CD4-positive, alpha-beta T cell treated with Interleukin-4 for 1 hour (primary cell): ENCODE data around the gene KLHDC7B.

Experiments used
- DNase-seq, 2 donors: peaks; one replicate each; pipeline ENCODE4 v3.0.0-alpha.2; 2020 to 2022

KLHDC7B gene

DNA sequence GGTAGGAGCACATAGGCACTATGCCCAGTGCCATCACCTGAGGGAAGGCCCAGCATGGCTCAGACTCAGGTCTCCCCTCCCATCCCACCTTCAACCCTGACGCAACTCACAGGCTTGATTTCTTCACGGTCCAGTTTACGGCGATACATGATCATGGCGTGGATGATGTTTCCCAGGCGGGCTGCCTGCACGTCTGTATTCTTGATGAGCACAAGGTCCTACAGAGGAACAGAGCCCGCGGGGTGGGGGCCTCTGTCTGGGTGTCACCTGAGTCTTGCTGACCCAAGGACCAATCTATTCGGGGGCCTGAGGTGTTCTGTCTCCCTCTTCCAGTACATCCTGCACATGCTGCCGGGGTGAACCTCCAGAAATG, 28.7 kb downstream of the KLHDC7B start:
- DNase-seq, result no peak

DNA sequence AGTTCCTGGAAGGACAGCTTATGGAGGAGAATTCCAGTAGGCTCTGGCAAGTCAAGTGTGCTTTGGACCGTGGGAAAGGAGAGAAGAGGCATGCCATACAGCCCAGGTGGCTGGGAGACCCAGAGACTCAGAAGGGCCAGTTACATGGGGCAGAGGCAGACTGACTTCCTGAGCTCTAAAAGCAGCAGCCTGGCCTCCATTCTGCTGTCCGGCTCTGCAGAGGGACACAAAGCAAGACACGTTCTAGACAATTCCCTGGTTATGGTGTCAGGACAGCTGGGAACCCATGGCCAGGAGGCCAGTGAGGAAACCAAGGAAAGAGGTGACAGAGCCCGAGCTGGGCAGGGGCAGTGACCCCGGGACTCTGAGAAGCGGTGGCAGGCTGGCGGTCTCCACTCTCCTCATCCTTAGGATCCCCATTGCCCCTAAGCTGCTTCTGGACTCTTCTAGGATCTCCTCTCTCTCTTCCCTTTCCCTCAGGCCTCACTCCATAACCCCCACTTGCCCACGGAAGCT, 29.8 kb downstream of the KLHDC7B start:
- no peak for DNase-seq

DNA sequence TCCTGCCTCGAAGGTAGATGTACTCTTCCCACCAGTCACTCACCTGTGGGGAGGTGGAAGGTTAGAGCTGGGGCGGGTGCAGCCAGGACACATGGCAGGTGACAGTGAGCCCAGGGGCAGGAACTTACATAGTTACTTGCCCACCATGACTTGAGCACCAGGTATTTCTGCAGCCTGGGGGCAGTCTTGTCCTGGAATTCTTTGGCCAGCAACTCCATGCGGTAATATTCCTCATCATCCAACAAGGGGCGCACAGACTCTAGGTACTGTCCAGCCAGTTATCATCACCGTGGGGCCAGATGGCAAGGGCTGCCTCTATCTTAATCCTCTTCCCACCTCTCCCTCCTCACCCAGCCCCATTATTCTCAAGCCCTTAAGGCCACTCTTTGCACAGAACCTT, 30.4 kb downstream of the KLHDC7B start:
- no peak for DNase-seq

DNA sequence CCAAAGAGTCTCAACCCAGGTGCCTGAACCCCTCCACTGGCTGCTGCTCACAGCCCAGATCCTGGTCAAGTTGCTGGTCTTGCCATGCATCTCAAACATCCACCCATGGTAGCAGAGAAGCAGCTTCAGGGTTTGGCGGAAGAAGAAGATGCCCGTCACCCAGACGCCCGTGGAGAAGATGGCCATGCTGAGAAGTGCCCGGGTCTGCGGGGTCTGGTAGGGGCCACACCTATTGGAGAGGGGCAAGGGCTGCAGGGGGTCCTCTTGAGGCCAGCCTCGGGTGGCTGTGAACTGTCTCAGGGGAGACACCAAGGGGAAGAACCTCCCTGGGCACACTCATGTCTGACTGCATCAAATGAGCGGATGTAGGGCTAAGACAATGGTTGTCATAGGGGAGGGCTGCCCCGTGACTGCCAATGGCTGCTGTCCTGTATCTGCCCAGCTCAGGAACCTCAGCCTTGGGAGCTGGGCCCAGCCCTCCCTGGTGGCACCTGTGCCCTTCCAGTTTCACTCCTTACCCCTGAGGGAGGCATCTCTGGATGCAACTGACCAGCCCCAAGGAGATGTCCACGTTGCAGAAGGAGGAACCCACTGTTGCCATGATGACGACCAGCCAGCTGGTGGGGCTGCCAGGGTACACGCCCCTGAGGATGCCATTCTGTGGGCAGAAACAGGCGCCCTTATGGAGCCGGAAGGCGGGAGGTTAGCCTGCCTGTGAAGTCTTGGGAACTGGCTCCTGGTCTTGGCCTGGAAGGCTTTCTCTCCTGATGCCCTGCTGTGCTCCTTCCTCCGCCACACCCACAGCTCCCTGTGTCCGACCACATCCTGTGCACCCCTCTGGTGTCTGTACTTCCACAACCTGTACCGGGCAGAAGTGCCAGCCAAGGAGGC, 31.4 kb downstream of the KLHDC7B start:
- DNase-seq, result no peak

DNA sequence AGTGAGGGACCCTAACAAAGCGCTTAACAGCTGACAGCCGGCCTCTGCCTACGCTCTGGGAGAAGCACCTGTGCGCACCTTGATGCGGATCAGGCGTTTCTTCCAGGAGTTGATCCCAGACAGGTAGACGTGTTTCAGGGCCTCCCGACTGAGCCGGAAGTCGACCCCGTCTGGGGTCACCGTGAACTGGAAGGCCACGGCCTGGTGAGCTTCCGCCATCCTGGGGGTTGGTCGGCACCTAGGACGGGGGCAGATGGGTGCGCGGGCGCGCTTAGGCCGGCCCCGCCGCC, 31.9 kb downstream of the KLHDC7B start:
- DNase-seq, result no peak

DNA sequence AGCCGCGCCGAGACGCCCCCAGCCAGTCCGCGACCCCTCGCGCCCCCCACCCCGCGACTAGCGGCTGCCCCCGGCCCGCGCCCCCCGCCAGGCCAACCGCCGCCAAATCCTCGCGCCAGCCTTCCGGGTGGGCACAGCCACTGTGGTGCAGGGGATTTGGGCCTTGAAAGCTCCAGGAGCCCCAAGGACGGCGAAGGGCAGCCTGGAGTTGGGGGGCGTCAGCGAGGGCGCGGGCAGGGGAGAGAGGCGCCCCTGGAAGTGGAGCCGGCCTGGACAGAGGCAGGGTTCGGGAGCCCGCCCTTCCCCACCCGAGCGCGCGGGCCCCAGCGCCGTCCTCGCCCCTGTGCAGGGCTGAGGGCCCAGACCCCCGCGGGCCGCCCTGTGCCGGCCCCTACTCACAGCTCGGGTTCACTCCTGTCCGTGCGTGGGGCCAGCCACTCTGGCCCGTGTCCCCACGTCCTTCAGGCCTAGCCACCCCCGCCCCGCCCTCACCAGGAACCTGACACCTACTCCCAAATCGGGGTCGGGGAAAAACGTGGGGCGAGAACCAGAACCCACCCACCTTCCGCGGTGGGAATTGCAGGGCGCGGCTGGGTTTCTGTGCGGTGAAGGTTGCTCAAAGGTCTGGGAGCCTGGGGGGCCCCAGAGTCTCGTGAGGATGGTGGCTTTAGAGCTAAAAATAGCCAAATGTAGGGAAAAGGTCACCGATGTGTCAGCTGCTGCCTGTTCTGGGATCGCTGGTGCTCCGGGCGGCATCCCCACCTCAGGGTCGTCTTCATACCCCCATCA, 32.5 kb downstream of the KLHDC7B start, which contains the start of gene CPT1B:
Gene CPT1B (minus strand): TSS at position 441 of the 789 bp plus-strand sequence. CDS start 512 bp downstream, outside the sequence.
- DNase-seq, result no peak

DNA sequence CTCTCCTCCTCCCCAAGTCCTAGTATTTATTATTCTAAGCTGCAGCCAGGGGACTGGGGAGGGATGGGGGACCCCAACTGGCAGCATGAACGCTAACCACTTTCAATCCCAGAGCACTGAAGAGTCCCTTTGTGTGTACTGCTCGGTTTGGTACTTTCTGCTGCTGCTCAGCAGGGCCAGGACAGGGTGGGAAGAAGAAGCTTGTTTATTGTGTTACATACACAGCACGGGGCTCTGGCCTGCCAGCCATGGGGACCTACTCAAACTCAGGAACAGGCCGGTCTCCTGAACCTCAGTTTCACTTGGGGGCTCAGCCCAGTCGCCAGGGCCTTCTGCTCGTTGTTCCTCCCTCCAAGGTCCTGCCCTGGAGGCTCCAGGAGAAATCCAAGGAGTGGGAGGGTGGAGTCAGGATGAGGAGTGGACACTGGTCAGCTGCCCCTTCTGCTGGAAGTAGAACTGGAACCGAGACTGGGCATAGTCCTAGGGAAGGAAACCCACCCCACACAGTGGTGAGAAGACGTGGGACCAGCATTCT, 33.1 kb downstream of the KLHDC7B start:
- DNase-seq, result no peak

DNA sequence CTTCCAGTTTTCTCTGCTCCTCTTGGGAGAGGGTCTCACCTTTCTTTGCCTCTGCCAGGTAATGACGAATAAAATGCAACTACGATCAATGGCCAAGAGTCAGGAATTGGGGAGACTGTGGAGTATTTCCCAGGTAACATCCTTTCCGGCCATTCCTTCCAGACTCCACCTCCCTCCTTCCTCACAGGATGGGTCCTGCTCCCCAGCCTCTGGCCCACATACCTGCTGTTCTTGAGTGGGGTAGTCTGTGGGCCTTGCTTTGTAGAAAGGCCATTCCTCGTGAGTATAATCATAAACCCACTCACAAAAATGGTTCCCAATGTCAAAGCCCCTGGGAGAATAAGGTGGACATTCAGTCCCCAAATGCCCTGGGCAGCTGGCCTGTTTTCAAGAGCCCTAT, 34.1 kb downstream of the KLHDC7B start:
- DNase-seq, result no peak

DNA sequence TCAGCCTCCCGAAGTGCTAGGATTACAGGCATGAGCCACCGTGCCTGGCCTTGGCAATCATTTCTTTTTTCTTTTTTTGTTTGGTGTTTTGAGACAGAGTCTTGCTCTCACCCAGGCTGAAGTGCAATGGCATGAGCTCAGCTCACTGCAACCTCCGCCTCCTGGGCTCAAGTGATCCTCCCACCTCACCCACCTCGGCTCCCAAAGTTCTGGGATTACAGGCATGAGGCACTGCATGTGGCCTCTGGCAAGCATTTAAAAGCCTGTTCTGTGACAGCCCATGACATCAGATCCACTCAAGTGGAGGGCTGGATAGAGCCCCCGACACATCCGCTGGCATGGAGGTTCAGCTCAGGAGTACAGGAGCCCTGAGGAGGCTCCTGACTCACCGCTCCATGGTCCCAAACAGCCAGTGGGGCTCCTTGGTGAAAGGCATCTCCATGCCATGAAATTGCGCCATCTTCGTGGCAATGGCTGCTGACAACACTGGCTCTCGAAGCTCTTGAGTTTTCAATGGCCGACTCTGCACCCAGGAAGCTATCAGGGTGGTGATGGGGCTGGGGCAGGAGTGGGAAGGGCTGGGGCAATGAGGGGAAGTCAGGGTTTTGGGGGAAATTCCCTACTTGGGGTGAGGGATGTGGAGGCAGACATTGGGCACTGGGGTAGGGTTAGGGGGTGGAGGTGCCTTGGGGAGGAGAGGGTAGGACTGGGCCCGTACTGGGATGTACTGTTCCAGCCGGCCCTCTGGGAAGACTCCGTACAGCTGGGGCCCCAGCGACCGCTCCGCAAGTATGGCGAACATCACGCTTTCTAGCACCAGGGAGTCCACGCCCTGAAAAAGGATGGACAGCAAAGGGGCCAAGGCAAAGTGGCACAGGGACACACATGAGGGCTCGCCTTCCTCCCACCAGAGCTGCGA, 35.6 kb downstream of the KLHDC7B start:
- DNase-seq, result no peak

DNA sequence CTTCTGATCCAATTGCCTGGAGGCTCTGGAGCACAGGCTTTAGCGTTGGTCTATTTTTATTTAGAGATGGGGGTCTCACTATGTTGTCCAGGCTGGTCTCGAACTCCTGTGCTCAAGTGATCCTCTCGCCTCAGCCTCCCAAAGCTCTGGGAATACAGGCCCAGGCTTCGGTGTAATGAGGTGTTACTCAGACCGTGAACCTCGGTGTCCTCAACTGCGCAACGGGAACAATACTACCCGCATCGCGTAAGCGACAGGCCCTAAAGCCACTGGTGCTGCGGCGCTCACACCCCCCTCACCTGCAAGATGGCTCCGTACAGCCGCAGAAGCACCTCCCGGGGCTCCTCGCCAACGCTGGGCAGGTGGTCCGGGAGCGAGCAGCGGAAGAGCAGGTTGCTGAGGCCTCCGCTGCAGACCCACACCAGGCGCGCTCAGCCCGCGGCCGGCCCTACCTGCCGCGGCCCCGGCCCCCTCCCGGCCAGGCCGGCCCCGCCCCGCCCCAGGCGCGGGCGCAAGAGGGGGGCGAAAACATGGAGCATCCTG, 36.3 kb downstream of the KLHDC7B start:
- no peak for DNase-seq

DNA sequence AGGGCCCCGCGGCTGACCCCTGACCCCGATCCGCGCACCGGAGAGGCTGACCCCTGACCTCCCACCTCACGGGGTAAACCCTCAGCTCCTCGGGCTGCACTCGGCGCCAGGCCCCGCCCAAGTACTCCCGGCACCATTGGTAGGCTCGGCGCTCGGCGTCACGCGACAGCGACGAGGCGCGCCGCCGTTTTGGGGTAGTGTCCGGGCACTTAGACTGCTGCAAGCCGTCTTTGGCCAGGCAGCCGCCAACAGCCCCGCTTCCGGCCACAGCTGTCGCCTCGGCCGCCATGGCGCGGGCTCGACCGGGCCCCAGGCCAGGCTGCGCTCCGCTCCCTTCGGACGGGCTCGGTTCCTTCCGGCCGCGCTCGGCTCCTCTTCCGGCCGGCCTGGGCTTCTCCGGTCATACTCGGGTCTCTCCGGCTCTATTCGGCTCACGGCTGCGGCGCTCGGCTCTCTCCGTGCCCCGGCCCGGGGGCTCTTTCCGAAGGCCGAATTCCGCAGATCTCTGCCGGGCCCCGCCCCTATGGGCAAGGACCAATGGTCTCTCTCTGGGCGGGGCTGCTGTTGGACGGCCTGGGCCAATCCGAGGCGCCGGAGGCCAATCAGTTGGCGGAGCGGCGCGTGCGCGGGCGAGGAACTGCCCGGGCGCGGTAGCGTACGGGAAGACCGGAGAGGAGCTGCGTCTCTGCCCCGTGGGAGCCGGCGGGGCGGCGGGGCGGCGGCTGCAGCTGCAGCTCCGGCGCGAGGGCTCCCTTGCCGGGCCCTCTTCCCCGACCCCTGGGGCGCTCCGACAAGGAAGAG, 37.0 kb downstream of the KLHDC7B start, which contains the start of gene CHKB:
Gene CHKB (minus strand): TSS at position 357 of the 801 bp plus-strand sequence. CDS start 68 bp downstream, at position 289.
- peak; percentile 97 to 98 for DNase-seq

DNA sequence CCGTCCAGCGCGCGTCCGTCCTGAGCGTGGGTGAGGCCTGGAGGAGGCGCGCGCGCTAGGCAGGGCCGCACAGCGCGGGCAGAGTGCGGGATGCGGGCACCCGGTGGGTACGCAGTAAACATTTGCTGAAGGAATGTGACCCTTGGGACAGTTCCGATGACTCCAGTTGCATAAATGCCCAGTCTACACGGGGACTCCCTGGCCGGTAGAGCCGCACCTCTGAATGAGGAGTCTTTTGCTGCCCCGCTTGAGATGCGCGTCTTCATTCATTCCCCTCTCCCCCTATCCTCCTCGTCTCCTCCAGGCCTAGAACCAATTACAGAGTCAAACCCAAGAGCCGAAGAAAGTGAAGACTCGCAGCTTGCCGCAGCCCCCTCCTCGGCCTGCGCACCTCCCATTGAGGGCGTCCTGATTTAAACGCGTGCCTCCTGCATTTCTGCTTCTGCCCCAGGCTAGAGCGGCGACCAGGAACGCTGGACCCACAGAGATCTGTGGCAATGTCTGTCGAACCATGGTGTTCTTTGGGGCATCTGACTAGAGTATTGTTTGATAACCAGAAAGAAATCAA, 37.7 kb downstream of the KLHDC7B start:
- DNase-seq, result no peak

DNA sequence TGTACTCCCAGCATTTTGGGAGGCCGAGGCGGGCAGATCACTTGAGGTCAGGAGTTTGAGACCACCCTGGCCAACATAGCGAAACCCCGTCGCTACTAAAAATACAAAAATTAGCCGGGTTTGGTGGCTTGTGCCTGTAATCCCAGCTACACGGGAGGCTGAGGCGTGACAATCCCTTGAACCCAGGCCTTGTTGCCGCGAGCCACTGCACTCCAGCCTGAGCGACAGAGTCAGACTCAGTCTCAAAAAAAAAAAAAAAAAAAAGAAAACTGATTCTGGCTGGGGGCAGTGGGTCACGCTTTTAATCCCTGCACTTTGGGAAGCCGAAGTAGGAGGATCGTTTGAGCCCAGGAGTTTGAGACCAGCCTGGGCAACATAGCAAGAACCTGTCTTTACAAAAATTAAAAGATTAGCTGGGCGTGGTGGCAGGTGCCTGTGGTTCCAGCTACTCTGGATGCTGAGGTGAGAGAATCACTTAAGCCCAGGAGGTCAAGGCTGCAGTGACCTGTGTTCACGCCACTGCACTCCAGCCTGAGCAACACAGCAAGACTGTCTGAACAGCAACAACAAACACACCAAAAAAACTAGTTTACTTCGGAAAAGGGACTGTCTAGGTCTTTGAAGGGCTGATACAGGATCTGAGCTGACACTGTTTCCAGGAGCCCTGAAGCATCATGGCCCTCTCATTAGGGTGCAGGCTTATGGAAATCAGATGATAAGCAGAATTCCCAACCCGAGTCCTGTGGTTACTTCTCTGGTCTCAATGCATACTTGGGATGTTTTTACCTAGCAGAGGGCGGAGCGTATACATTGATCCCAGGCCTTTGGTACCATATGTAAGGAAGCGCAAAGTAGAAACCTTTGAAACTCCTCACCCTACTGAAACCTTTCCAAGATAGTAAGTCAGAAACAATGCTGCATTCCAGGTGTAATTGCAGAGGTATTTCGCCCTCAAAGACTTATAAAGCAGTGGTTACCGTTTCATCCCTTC, 38.7 kb downstream of the KLHDC7B start:
- DNase-seq, result no peak

DNA sequence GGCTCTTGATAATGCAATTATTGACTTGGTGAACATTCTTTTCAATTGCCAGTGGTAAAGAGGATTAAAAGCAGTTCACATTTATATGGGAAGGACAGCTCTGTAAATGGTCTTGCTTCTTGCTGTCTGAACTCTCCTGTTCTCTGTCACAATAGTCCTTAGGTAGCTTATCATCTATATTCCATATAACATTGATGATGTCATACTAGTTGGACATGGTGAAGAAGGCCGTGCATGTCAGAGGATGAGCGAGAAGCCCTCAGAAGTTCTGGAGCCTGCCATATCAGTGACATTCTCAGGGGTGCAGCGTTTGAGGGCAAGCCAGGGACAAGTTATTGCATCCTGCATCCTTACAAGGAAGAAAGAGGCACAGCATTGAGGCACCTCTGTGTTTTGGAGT, 39.5 kb downstream of the KLHDC7B start:
- DNase-seq, result no peak

DNA sequence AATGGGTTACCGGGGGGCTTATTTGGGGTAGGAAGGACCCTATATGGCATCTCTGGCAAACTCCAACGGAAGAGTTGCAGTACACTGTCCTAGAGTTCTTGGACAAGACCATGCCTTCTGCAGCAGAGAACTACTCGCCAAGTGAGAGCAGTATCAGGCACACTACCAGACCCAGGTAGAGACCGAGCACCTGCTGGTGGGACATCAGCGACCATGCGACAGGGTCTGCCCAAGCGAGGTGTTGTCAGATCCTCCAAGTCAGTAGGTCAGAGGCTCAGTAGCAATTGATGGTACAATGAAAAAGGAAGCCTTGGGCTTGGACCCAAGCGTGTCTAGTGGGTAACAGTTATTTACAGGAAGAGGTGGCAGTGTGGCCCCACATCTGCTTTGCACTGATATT, 40.1 kb downstream of the KLHDC7B start:
- no peak for DNase-seq

DNA sequence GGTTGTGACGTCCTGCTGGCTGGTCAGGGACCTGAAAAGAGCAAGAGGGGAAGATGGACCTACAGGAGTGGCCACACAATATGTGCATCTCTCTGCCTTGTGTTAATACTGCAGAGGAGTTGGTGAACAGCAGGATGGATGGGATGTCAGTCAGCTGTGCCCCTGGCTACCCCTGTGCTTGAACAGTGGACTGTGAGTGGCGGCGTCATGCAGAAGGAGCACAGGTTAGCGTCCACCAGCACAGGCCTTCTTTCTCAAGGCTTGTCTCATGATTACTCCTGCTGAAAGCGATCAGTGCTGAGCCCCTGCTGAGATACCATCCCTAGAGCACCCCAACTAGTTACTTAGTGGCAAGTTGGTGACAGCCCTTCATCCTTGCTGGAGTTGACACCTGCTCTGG, 40.7 kb downstream of the KLHDC7B start:
- no peak for DNase-seq

DNA sequence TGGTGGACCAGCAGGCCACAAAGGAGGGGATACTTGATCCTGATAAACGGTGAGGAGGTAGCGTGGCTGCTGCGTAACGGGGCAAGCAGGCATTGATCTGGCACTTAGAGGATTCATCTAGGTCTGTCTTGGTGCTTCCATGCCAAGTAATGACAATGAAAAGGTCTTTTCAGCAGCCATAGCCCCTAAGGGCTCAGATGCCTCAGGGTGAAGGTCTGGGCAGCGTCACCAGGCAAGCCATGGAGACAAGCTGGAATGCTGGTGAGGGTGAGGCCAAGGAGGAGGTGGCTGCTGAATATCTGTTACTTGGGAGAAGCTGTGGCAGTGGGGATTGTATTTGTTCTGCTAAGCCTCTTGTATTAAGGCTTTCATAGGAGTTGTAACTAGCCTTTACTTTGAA, 41.7 kb downstream of the KLHDC7B start:
- no peak for DNase-seq

DNA sequence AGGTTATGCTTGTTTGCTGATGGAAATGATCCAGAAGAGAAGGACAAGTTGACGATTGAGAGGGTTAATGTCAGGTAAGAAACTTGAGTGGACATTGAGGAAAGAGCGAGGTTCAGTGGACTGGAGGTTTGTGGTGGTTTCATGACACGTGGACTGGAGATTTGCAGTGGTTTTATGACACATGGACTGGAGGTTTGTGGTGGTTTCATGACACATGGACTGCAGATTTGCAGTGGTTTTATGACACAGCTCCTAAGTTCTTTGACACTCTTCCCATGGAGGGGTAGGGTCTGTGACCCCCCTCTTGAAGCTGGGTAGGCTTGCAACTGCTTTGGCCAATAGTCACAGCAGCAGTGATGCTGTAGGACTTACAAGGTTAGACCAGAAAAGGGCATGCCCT, 49.5 kb downstream of the KLHDC7B start:
- DNase-seq, result no peak

DNA sequence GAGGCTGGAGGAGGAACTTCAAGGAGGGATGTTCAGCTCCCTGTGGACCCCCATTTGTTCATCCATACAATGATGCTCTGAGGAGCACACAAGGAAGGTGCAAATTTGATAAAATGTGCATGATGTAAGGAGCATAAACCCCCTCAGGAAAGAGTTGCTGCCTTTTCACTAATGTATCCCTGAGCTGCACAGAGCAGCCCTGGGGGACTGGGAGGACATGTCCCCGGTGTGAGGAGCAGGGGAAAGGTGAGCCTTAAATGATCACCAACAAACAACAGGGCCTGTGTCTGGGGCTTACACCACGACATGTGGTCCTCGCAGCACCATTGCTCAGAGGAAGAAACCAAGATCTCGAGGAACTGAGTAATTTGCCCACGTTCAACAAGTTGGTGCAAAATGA, 51.4 kb downstream of the KLHDC7B start:
- DNase-seq, result no peak
